Measurements from ENCODE around the gene MTMR6.

The MTMR6 gene

GRCh38 chr13:25217023-25217885, 70.0 kb downstream of the MTMR6 start:
- peak; percentile 47 for DNase-seq (ENCODE audit: low read depth, low spot score)

GRCh38 chr13:25215253-25215575, 72.1 kb downstream of the MTMR6 start:
- no peak for DNase-seq (ENCODE audit: low read depth, low spot score)

DNA sequence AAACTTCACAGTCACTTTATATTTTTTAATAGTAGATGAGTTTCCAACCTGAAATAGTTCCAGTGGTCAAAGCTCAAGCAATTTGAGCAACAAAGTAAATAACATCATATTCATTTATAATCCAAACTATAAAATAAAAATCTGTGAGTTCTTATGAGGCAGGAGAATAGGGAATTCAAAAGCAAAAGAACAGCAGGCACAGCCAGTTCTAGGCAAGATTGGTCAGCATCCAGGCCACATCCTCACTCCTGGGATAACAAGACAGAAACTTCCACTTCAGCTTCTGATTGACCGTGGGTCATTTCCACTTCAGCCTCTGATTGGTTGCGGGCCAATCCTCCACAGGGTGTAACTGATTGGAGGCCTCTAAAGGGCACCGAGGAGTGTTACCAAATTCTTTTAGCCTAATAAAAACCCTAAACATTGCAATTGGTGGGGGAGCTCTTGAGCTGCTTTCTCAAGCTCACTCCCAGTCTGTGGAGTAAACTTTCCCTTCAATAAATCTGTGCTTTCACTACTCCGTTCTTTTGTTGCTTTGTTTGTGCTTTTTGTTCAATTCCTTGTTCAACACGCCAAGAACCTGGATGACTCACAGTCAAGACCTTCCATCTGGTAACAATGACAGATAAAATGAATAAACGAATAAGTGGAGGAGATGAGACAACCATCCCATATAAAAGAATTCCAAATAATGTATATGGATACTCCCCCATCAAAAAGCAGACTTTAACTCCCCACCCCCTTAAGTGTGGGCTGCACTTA, 72.6 kb downstream of the MTMR6 start:
- peak; percentile 66 for DNase-seq (ENCODE audit: low read depth, low spot score)

- no peak for DNase-seq (ENCODE audit: low read depth, low spot score)
These were observed 73.6 kb downstream of the MTMR6 start for GRCh38 chr13:25213715-25214114.

DNA sequence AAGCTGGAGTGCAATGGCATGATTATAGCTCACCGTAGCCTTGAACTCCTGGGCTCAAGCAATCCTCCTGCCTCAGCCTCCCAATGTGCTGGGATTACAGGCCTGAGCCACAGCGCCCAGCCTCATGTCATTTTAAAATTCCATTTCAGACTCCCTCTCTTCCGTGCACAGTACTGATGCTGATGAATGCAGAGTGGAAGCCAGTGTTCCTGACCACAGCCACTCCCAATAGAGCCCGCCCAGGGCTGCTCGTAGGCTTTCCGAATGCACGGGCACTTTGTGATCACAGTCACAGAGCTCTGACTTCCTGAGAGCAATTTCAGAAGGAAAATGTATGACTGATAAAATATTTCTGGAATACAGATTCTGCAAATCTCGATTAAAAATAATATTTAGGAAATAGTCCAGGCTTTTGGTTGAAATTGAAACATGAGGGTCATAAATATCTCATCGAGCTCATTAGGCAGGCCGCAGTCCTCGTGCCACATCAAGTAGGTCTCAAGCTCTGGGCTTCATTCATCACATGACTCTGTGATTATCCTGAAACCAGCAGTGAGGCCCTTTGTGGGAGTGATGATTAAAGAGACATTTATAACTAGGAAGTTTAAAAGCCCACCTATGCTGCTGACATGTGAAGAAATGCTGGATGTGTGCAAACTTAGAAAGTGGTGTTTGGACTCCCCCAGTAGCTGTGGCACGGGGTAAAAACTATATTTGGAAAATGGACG, 76.3 kb downstream of the MTMR6 start:
- DNase-seq (ENCODE audit: low read depth, low spot score) = no peak

DNA sequence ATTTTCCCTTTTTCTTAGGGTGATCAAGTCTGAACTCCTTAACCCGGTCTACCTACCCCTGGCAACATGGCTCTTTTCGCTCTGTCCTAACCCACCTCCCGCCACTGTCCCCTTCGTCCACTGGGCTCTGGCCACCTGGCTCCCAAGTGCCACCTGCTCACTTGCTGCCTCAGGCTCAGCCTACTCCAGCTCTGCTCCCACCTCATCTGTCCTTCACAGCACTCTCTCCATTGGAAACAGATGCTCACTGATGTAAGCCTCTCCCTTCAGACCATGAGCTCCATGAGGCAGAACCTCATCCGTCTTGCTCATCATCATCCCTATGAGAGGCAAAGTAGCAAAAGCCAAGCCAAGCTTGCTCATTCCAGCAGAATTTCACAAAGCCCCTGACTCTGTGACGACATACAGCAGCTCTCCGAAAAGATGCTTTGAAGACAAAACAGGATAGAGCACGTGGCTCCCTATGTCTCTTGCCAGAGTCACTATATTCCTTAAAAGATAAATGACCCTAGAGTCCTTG, 79.9 kb downstream of the MTMR6 start:
- DNase-seq (ENCODE audit: low read depth, low spot score) = no peak

- no peak for DNase-seq (ENCODE audit: low read depth, low spot score)
These were observed 82.4 kb downstream of the MTMR6 start for GRCh38 chr13:25204863-25205262.

GRCh38 chr13:25203127-25203740, 84.1 kb downstream of the MTMR6 start:
- peak; percentile 25 for DNase-seq (ENCODE audit: low read depth, low spot score)

DNA sequence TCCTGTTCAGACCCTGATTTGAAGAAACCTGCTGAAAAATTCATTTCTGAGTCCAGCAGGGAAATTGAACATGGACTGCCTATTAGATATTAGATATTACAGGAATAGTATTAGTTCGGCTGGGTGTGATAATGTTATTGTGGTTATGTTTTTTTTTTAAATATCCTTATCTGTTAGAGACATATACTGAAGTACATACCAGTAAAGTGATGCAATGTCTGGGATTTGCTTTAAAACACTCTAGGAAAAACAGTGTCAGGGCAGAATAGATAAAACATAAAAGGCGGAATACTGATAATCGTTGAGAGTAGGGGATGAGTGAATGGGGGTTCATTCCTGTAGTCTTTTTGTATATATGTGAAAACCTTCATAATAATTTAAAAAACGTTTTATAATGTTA, 86.5 kb downstream of the MTMR6 start:
- DNase-seq (ENCODE audit: low read depth, low spot score) = no peak

DNA sequence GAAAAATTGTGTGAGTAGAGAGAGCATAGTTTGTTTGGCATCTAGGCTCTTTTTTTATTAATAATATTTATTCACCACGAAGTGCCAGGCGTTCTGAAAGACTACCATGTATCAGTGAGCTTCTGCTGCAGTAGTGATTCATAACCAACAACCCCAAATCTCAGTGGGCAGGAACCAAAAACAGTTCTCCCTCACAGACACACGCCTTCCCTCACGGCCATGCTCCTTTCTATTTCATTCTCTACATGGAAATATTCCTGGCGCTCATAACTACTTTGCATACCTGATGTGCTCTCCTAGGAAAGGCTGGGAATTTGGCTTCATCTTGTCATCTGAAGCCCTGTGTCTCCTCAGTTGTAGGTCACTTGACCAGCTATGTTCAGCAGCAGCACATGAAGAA, 88.6 kb downstream of the MTMR6 start:
- DNase-seq (ENCODE audit: low read depth, low spot score) = no peak

DNA sequence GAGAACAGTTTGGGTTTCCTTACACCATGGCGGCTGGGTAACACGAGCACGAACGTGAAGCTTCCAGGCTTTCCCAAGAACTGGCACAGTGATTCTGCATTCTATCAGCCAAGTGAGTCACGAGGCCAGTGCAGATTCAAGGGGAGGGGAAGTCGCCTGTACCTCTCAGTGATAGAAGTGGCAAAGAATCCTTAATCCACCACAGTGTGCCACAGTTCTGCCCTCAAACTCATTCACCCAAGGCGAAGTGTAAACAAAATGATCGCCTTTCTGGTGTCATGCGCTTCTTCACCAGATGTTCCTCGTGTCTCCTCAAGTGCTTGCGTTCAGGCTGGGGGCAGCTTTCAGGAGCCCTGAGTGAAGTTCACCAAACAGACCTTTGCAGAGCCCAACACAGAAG, 90.3 kb downstream of the MTMR6 start:
- DNase-seq (ENCODE audit: low read depth, low spot score) = no peak
